HepG2 (cell line): Measurements from ENCODE around the gene DPY19L3. TPM values are rescaled to one million over a fixed set of nuclear protein-coding genes. Genes with fewer than 3 reads are reported as not detected.

ENCODE experiments used
- ARID5B ChIP-seq: IDR thresholded peaks from 2 replicates; pipeline ENCODE4 v1.4.0; 2020; ENCODE audit warnings: mild to moderate bottlenecking, missing genetic modification reagents
- ELF3 ChIP-seq: IDR thresholded peaks from 2 replicates; pipeline ENCODE4 v1.6.1; 2016; ENCODE audit warnings: missing genetic modification reagents, missing compliant biosample characterization
- KMT2A ChIP-seq: sonication (generic); formaldehyde crosslinking; IDR thresholded peaks from 2 replicates; pipeline ENCODE4 v1.4.0; 2020; ENCODE audit warnings: missing genetic modification reagents
- KMT2B ChIP-seq: IDR thresholded peaks from 2 replicates; pipeline ENCODE4 v1.6.1; 2016; ENCODE audit warnings: missing genetic modification reagents, missing compliant biosample characterization
- MIER2 ChIP-seq: IDR thresholded peaks from 2 replicates; pipeline ENCODE4 v1.6.1; 2016; ENCODE audit warnings: missing biosample characterization, missing genetic modification reagents
- MLLT10 ChIP-seq: sonication (generic); formaldehyde crosslinking; IDR thresholded peaks from 2 replicates; pipeline ENCODE4 v1.4.0; 2020; ENCODE audit warnings: missing genetic modification reagents
- NR2F1 ChIP-seq, 2 experiments: fragments of 450-650 bp in 1 of 2; formaldehyde crosslinking in 1 of 2; IDR thresholded peaks; 2 replicates each; pipeline versions ENCODE4 v1.5.0 to v1.6.1; 2016 to 2020; ENCODE audit warnings: mild to moderate bottlenecking in 1 of 2, missing compliant biosample characterization in 1 of 2, missing genetic modification reagents in 1 of 2, moderate library complexity in 1 of 2
- PHF21A ChIP-seq: sonication (generic); formaldehyde crosslinking; IDR thresholded peaks from 2 replicates; pipeline ENCODE4 v1.5.0; 2020; ENCODE audit warnings: mild to moderate bottlenecking, missing genetic modification reagents
- RARA ChIP-seq: IDR thresholded peaks from 2 replicates; pipeline ENCODE4 v1.6.1; 2016; ENCODE audit warnings: missing genetic modification reagents, missing compliant biosample characterization
- RELA ChIP-seq: sonication (generic); formaldehyde crosslinking; IDR thresholded peaks from 2 replicates; pipeline ENCODE4 v1.4.0; 2020; ENCODE audit warnings: missing genetic modification reagents
- SMAD3 ChIP-seq: sonication (generic); formaldehyde crosslinking; IDR thresholded peaks from 2 replicates; pipeline ENCODE4 v1.4.0; 2020; ENCODE audit warnings: missing genetic modification reagents
- SOX6 ChIP-seq, 2 experiments: fragments of 450-650 bp in 1 of 2; sonication (generic) in 1 of 2; formaldehyde crosslinking in 1 of 2; IDR thresholded peaks; 2 replicates each; pipeline versions ENCODE4 v1.4.0 to v1.6.1; 2017 to 2020; ENCODE audit warnings: antibody characterized with exemption in 1 of 2, mild to moderate bottlenecking in 1 of 2, missing genetic modification reagents in 1 of 2
- THAP11 ChIP-seq: IDR thresholded peaks from 2 replicates; pipeline ENCODE4 v1.6.1; 2016; ENCODE audit warnings: missing biosample characterization, missing genetic modification reagents
- ZBED4 ChIP-seq: sonication (generic); formaldehyde crosslinking; IDR thresholded peaks from 2 replicates; pipeline ENCODE4 v1.4.0; 2020; ENCODE audit warnings: missing genetic modification reagents, borderline replicate concordance
- ZBTB1 ChIP-seq: sonication (generic); formaldehyde crosslinking; IDR thresholded peaks from 2 replicates; pipeline ENCODE4 v1.4.0; 2020; ENCODE audit warnings: missing genetic modification reagents, borderline replicate concordance
- ZHX2 ChIP-seq, 2 experiments: sonication (generic) in 1 of 2; formaldehyde crosslinking in 1 of 2; IDR thresholded peaks; 2 replicates each; pipeline versions ENCODE4 v1.6.1 to v1.9.0; 2014 to 2022; ENCODE audit warnings: antibody characterized with exemption in 1 of 2, borderline replicate concordance in 1 of 2, inconsistent platforms in 1 of 2, low read depth in 1 of 2, missing genetic modification reagents in 1 of 2
- ZNF225 ChIP-seq: sonication (generic); formaldehyde crosslinking; IDR thresholded peaks from 2 replicates; pipeline ENCODE4 v1.4.0; 2020; ENCODE audit warnings: mild to moderate bottlenecking, missing genetic modification reagents
- polyA plus RNA-seq, 8 experiments: library from polyadenylated mRNA; depleted of rRNA in 3 of 8; stranded (reverse) in 7 of 8; unstranded in 1 of 8; fragments of >200 nt; fragmentation: Illumina TruSeq in 4 of 8; extraction: Trizol in 4 of 8; gene quantifications; 2 replicates each; pipeline versions ENCODE4 v1.2.1 to v1.2.3, GENCODE V29; 2011 to 2016; ENCODE audit warnings: low read depth in 4 of 8, missing spikeins in 1 of 8, mixed read lengths in 1 of 8; ENCODE audit not compliant: insufficient read depth in 1 of 8
- total RNA-seq, 5 experiments: library from RNA; depleted of rRNA; stranded (reverse); fragments of >200 nt; fragmentation: Illumina TruSeq; extraction: Trizol; gene quantifications; 2 replicates each; pipeline ENCODE4 v1.2.3, GENCODE V29; 2016; ENCODE audit warnings: low read depth in 1 of 5

The DPY19L3 gene
- total and polyA plus RNA-seq, 2 of the 13 experiments (the other 11 are each of a cell fraction or from before 2014, with no cell fraction given) = 21.6 to 25.2 TPM

DNA sequence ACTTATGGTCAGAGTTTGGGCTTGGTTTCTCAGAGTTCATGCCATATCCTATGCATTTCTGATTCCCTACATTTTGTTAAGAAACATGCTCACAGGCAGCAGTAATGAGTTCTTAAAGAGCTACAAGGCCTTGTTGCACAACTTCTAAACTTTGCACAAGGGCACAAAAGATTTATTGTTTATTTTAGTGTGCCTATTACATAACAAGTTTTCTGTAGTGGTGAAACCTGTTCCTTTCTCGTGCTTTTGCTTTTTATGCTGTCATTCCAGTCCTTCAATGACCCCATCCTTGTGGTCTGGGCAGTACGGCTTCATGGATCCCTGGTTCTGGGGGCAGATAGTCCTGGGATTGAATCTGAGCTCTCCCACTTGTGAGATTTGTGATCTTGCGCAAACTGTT, 42.4 kb upstream of the DPY19L3 start (continued):
- TF ChIP-seq THAP11 (CRISPR knock-in tag) (peak; percentile 57; the same call in 1 of the 2 replicates), ZHX2 (IDR thresholded peaks at IDR 0.05; ENCODE audit: low read depth) (no peak), ZHX2 (CRISPR knock-in tag; IDR thresholded peaks at IDR 0.05; ENCODE audit: borderline replicate concordance) (no peak), KMT2A (CRISPR knock-in tag) (peak; percentile 69; the same call in 1 of the 2 replicates), NR2F1 (CRISPR knock-in tag; IDR thresholded peaks at IDR 0.05) (peak in 1 of 2 experiments; percentile 32; a peak in 1 of 4 replicates), MLLT10 (no peak), PHF21A (CRISPR knock-in tag) (peak; percentile 47; the same call in 1 of the 2 replicates), ZBTB1 (no peak), ZBED4 (CRISPR knock-in tag) (no peak), KMT2B (CRISPR knock-in tag) (peak; percentile 62; the same call in 1 of the 2 replicates), ARID5B (peak; percentile 96), ZNF225 (CRISPR knock-in tag) (no peak), ELF3 (CRISPR knock-in tag) (peak; percentile 26; the same call in 1 of the 2 replicates), MIER2 (CRISPR knock-in tag) (no peak), SMAD3 (CRISPR knock-in tag) (peak; percentile 85), RELA (CRISPR knock-in tag) (no peak), RARA (CRISPR knock-in tag) (peak; percentile 87), SOX6 (IDR thresholded peaks at IDR 0.05) (no peak), SOX6 (CRISPR knock-in tag; IDR thresholded peaks at IDR 0.05) (peak; percentile 98)
